H9 (cell line): ENCODE results near the gene CDHR2. TPM values are rescaled to one million over a fixed set of nuclear protein-coding genes. Genes with fewer than 3 reads are reported as not detected.

Experiments used
- DNase-seq: peaks from one replicate; pipeline ENCODE4 v3.0.0-alpha.2; 2017
- H2AFZ ChIP-seq: one replicate; pipeline ENCODE4 v1.6.1; 2013; ENCODE audit warnings: mild to moderate bottlenecking, low read length, control low read depth, moderate library complexity
- H2AK5ac ChIP-seq: 2 replicates; pipeline ENCODE4 v1.6.1; 2013; ENCODE audit warnings: low read length, control low read depth, mixed read lengths; ENCODE audit not compliant: insufficient read length
- H2BK120ac ChIP-seq: one replicate; pipeline ENCODE4 v1.6.1; 2013; ENCODE audit warnings: low read depth, mild to moderate bottlenecking, low read length, control low read depth, inconsistent platforms; ENCODE audit not compliant: poor library complexity, severe bottlenecking
- H2BK12ac ChIP-seq: 2 replicates; pipeline ENCODE4 v1.6.1; 2013; ENCODE audit warnings: low read length, control low read depth, mixed read lengths, low read depth; ENCODE audit not compliant: insufficient read length
- H2BK15ac ChIP-seq: 2 replicates; pipeline ENCODE4 v1.6.1; 2013; ENCODE audit warnings: low read depth, low read length, control low read depth
- H2BK20ac ChIP-seq: one replicate; pipeline ENCODE4 v1.6.1; 2013; ENCODE audit warnings: low read depth, mild to moderate bottlenecking, low read length, control low read depth, inconsistent platforms; ENCODE audit not compliant: poor library complexity, severe bottlenecking
- H2BK5ac ChIP-seq: 2 replicates; pipeline ENCODE4 v1.6.1; 2013; ENCODE audit warnings: low read length, control low read depth, mixed read lengths; ENCODE audit not compliant: insufficient read length
- H3K14ac ChIP-seq: 2 replicates; pipeline ENCODE4 v1.6.1; 2013; ENCODE audit warnings: low read length, control low read depth; ENCODE audit not compliant: insufficient read depth
- H3K18ac ChIP-seq: 2 replicates; pipeline ENCODE4 v1.6.1; 2013; ENCODE audit warnings: low read depth, mild to moderate bottlenecking, mixed read lengths, low read length, control low read depth; ENCODE audit not compliant: insufficient read length
- H3K23ac ChIP-seq: 2 replicates; pipeline ENCODE4 v1.6.1; 2013; ENCODE audit warnings: low read length, control low read depth, mixed read lengths, low read depth; ENCODE audit not compliant: insufficient read length
- H3K23me2 ChIP-seq: 2 replicates; pipeline ENCODE4 v1.6.1; 2013; ENCODE audit warnings: low read depth, mild to moderate bottlenecking, mixed read lengths, low read length, control low read depth; ENCODE audit not compliant: insufficient read length, poor library complexity, severe bottlenecking
- H3K27ac ChIP-seq: 2 replicates; pipeline ENCODE4 v1.5.1; 2013; ENCODE audit warnings: low read length, control low read depth, mixed read lengths, low read depth; ENCODE audit not compliant: insufficient read length
- H3K27me3 ChIP-seq: 2 replicates; pipeline ENCODE4 v1.6.1; 2013; ENCODE audit warnings: low read length, control low read depth, inconsistent platforms; ENCODE audit not compliant: insufficient read depth
- H3K4ac ChIP-seq: 2 replicates; pipeline ENCODE4 v1.6.1; 2013; ENCODE audit warnings: low read depth, mild to moderate bottlenecking, control low read depth, inconsistent platforms, low read length, moderate library complexity
- H3K4me1 ChIP-seq: 2 replicates; pipeline ENCODE4 v1.6.1; 2013; ENCODE audit warnings: low read length, control low read depth, inconsistent platforms; ENCODE audit not compliant: insufficient read depth
- H3K4me2 ChIP-seq: 2 replicates; pipeline ENCODE4 v1.6.1; 2013; ENCODE audit warnings: low read length, control low read depth, mixed read lengths; ENCODE audit not compliant: insufficient read length, insufficient read depth
- H3K56ac ChIP-seq: 2 replicates; pipeline ENCODE4 v1.6.1; 2013; ENCODE audit warnings: low read depth, mild to moderate bottlenecking, mixed read lengths, low read length, control low read depth; ENCODE audit not compliant: insufficient read length
- H3K79me1 ChIP-seq: 2 replicates; pipeline ENCODE4 v1.6.1; 2013; ENCODE audit warnings: low read depth, mild to moderate bottlenecking, moderate library complexity, low read length, control low read depth, inconsistent platforms; ENCODE audit not compliant: insufficient read depth, poor library complexity, severe bottlenecking
- H3K79me2 ChIP-seq: 2 replicates; pipeline ENCODE4 v1.6.1; 2013; ENCODE audit warnings: low read length, control low read depth, inconsistent platforms; ENCODE audit not compliant: insufficient read depth
- H3K9ac ChIP-seq: 2 replicates; pipeline ENCODE4 v1.6.1; 2013; ENCODE audit warnings: low read length, control low read depth, mixed read lengths; ENCODE audit not compliant: insufficient read length; ENCODE audit errors: extremely low read depth
- H3K9me3 ChIP-seq: one replicate; pipeline ENCODE4 v1.6.1; 2013; ENCODE audit warnings: low read depth, low read length, inconsistent platforms; ENCODE audit not compliant: control insufficient read depth
- H3T11ph ChIP-seq: one replicate; pipeline ENCODE4 v1.6.1; 2013; ENCODE audit warnings: mild to moderate bottlenecking, low read length, control low read depth, inconsistent platforms
- H4K20me1 ChIP-seq: one replicate; pipeline ENCODE4 v1.6.1; 2013; ENCODE audit not compliant: control insufficient read depth, insufficient read length, insufficient read depth
- H4K5ac ChIP-seq: 2 replicates; pipeline ENCODE4 v1.6.1; 2013; ENCODE audit warnings: low read depth, mild to moderate bottlenecking, mixed read lengths, low read length, control low read depth; ENCODE audit not compliant: insufficient read length
- H4K8ac ChIP-seq: replicated peaks from 2 replicates; pipeline ENCODE4 v1.6.1; 2013; ENCODE audit warnings: low read length, control low read depth, mixed read lengths, low read depth; ENCODE audit not compliant: insufficient read length
- H4K91ac ChIP-seq: 2 replicates; pipeline ENCODE4 v1.6.1; 2013; ENCODE audit warnings: low read depth, mild to moderate bottlenecking, moderate library complexity, mixed read lengths, low read length, control low read depth; ENCODE audit not compliant: insufficient read length
- H3K27ac Mint-ChIP-seq, 3 experiments: 2 replicates in 2 of 3; 3 replicates in 1 of 3; pipeline ENCODE4 v1.8.0; 2020 to 2021; ENCODE audit warnings: mixed read lengths in 3 of 3, mild to moderate bottlenecking in 1 of 3, moderate library complexity in 1 of 3
- H3K27me3 Mint-ChIP-seq: 2 replicates; pipeline ENCODE4 v1.8.0; 2021; ENCODE audit warnings: low read depth, mild to moderate bottlenecking, moderate library complexity, mixed read lengths
- H3K36me3 Mint-ChIP-seq, 3 experiments: 2 replicates in 2 of 3; 3 replicates in 1 of 3; pipeline ENCODE4 v1.8.0; 2020 to 2021; ENCODE audit warnings: low read depth in 3 of 3, mixed read lengths in 3 of 3; ENCODE audit not compliant: insufficient read depth in 1 of 3
- H3K4me1 Mint-ChIP-seq, 2 experiments: 2 replicates each; pipeline ENCODE4 v1.8.0; 2020; ENCODE audit warnings: mixed read lengths in 2 of 2
- H3K4me3 Mint-ChIP-seq, 2 experiments: 2 replicates in 1 of 2; 3 replicates in 1 of 2; pipeline ENCODE4 v1.8.0; 2020 to 2021; ENCODE audit warnings: mild to moderate bottlenecking in 2 of 2, mixed read lengths in 2 of 2, moderate library complexity in 1 of 2
- H3K9me3 Mint-ChIP-seq, 2 experiments: 2 replicates in 1 of 2; 3 replicates in 1 of 2; pipeline ENCODE4 v1.8.0; 2020; ENCODE audit warnings: mild to moderate bottlenecking in 2 of 2, mixed read lengths in 2 of 2, moderate library complexity in 1 of 2
- CTCF ChIP-seq: fragments of 200-600 bp; sonication (generic); conservative IDR thresholded peaks from 3 replicates; pipeline ENCODE4 v1.8.0; 2021; ENCODE audit warnings: antibody characterized with exemption, mild to moderate bottlenecking
- WGBS: extraction: QIAGEN DNeasy Blood & Tissue Kit; methylation state at CpG from one replicate; pipeline ENCODE4 v1.1.7; 2013; ENCODE audit warnings: missing lambda C conversion rate, low lambda C conversion rate, mixed read lengths; ENCODE audit not compliant: insufficient read length; ENCODE audit errors: extremely low coverage; 5-methylcytosine and 5-hydroxymethylcytosine counted together
- total RNA-seq: library from RNA; stranded (reverse); gene quantifications from 2 replicates; pipeline ENCODE4 v1.2.1, GENCODE V29; 2021

CDHR2 gene
- total RNA-seq, 1 experiment from 2014 or later: 0.90 TPM

- Mint-ChIP-seq H3K4me3 (no peak overlapping the region), H3K27ac (0 out of 7 replicates have a peak overlapping the region, but pooled peaks of 1 of the 3 experiments have one; percentile 63), H3K36me3 (peaks cover 17 to 58% (median 52%) of the 10 kb centered on the region in 3 experiments; a peak in 6 of 7 replicates), H3K4me1 (peaks cover 6% of the 10 kb centered on the region in 2 experiments; a peak in 3 of 4 replicates), H3K27me3 (no peaks in the 10 kb centered on the region), H3K9me3 (no peaks in the 10 kb centered on the region)
- Histone ChIP-seq H3K27ac (no peak overlapping the region), H3K27me3 (no peaks in the 10 kb centered on the region), H2BK120ac (no peak overlapping the region), H2BK12ac (no peak overlapping the region), H2AK5ac (no peak overlapping the region), H4K5ac (no peak overlapping the region), H3K9ac (no peak overlapping the region), H3K4me1 (no peaks in the 10 kb centered on the region), H3K14ac (no peak overlapping the region), H3K79me2 (peaks cover 12% of the 10 kb centered on the region; the same call in 1 of the 2 replicates), H2BK20ac (no peak overlapping the region), H3K23ac (no peak overlapping the region), H4K91ac (no peak overlapping the region), H2BK15ac (no peak overlapping the region), H3K9me3 (no peaks in the 10 kb centered on the region), H3K56ac (no peak overlapping the region), H3T11ph (no peak overlapping the region), H4K8ac (no peak overlapping the region), H3K23me2 (no peaks in the 10 kb centered on the region), H2BK5ac (no peak overlapping the region), H2AFZ (no peak overlapping the region), H3K4me2 (no peak overlapping the region), H3K79me1 (peaks cover 3% of the 10 kb centered on the region), H4K20me1 (no peaks in the 10 kb centered on the region), H3K18ac (no peak overlapping the region), H3K4ac (no peak overlapping the region)
- no CpG with 5 or more reads among the region's 17 CpGs for WGBS
- DNase-seq: no peak
- TF ChIP-seq CTCF: no peak
Observed at GRCh38 chr5:176528761-176529115, 20.4 kb upstream of the CDHR2 start.
